ENCODE measurements around the gene FRMD3. TPM values are rescaled to one million over a fixed set of nuclear protein-coding genes. Genes with fewer than 3 reads are reported as not detected.

FRMD3 gene
- total RNA-seq, 1 experiment from 2014 or later: 3.9 TPM

GRCh38 chr9:83291196-83291595 lies 247.0 kb downstream of the FRMD3 start:
- H3K9ac ChIP-seq (ENCODE audit: low read length): no peak overlapping the region
- ATAC-seq (peak; percentile 56; the same call in 1 of the 2 replicates), DNase-seq (no peak)
- no peak overlapping the region for H2AFZ ChIP-seq (ENCODE audit: low read length)
- H3K27ac ChIP-seq (ENCODE audit: low read length): no peak overlapping the region
- H3K9me3 ChIP-seq (ENCODE audit: low read length): no peaks in the 10 kb centered on the region
- H3K4me2 ChIP-seq (ENCODE audit: low read length): no peak overlapping the region
- no peak for TF ChIP-seq EZH2phosphoT487 (IDR thresholded peaks at IDR 0.05; ENCODE audit: borderline replicate concordance, low read length)
- no peak for TF ChIP-seq CTCF (conservative IDR thresholded peaks at IDR 0.05; ENCODE audit: low read depth, low read length)
- TF ChIP-seq EZH2 (IDR thresholded peaks at IDR 0.05; ENCODE audit: low read length, unreplicated experiment): no peak
- H3K4me1 ChIP-seq (ENCODE audit: insufficient read depth, low read length): no peaks in the 10 kb centered on the region
- intact Hi-C loops (cut with micrococcal nuclease): no loop called here
- no peak overlapping the region for H3K4me3 ChIP-seq (ENCODE audit: low read length)
- H3K9me2 ChIP-seq (replicated peaks; ENCODE audit: low read length): no peaks in the 10 kb centered on the region
- no peaks in the 10 kb centered on the region for H3K36me3 ChIP-seq (ENCODE audit: low read depth, low read length)
- ChIA-PET POLR2A (ENCODE audit: unreplicated experiment) (no interaction called here), CTCF (no interaction called here)
- H3K27me3 ChIP-seq (ENCODE audit: low read length): no peaks in the 10 kb centered on the region
- no peaks in the 10 kb centered on the region for H4K20me1 ChIP-seq (ENCODE audit: low read length)
- no TSS peak for BruUV-seq (replicated peaks)
- H3F3A ChIP-seq (ENCODE audit: low read length, unreplicated experiment): no peaks in the 10 kb centered on the region
- H3K79me2 ChIP-seq (ENCODE audit: low read length): no peaks in the 10 kb centered on the region

- DNase-seq (no peak), ATAC-seq (no peak)
- no peaks in the 10 kb centered on the region for H3K9me3 ChIP-seq (ENCODE audit: low read length)
- no peaks in the 10 kb centered on the region for H3K79me2 ChIP-seq (ENCODE audit: low read length)
- H3K9ac ChIP-seq (ENCODE audit: low read length): no peak overlapping the region
- no peak overlapping the region for H2AFZ ChIP-seq (ENCODE audit: low read length)
- no peaks in the 10 kb centered on the region for H3K27me3 ChIP-seq (ENCODE audit: low read length)
- CTCF ChIA-PET: no interaction called here
- TF ChIP-seq EZH2 (IDR thresholded peaks at IDR 0.05; ENCODE audit: low read length, unreplicated experiment) (no peak), CTCF (conservative IDR thresholded peaks at IDR 0.05; ENCODE audit: low read depth, low read length) (no peak), EZH2phosphoT487 (IDR thresholded peaks at IDR 0.05; ENCODE audit: borderline replicate concordance, low read length) (no peak)
- H4K20me1 ChIP-seq (ENCODE audit: low read length): no peaks in the 10 kb centered on the region
- no peaks in the 10 kb centered on the region for H3K4me1 ChIP-seq (ENCODE audit: insufficient read depth, low read length)
- no peak overlapping the region for H3K4me3 ChIP-seq (ENCODE audit: low read length)
- no peak overlapping the region for H3K27ac ChIP-seq (ENCODE audit: low read length)
- H3K9me2 ChIP-seq (replicated peaks; ENCODE audit: low read length): no peaks in the 10 kb centered on the region
- intact Hi-C loops (cut with micrococcal nuclease): no loop called here
- POLR2A ChIA-PET (ENCODE audit: unreplicated experiment): no interaction called here
- H3K4me2 ChIP-seq (ENCODE audit: low read length): no peak overlapping the region
- no TSS peak for BruUV-seq (replicated peaks)
- no peaks in the 10 kb centered on the region for H3F3A ChIP-seq (ENCODE audit: low read length, unreplicated experiment)
- no peaks in the 10 kb centered on the region for H3K36me3 ChIP-seq (ENCODE audit: low read depth, low read length)
Measured at GRCh38 chr9:83290692-83291091, 247.5 kb downstream of the FRMD3 start.

GRCh38 chr9:83287021-83287420 lies 251.2 kb downstream of the FRMD3 start:
- Histone ChIP-seq H3K9ac (ENCODE audit: low read length) (no peak overlapping the region), H3K27ac (ENCODE audit: low read length) (no peak overlapping the region), H3K36me3 (ENCODE audit: low read depth, low read length) (no peaks in the 10 kb centered on the region), H3K27me3 (ENCODE audit: low read length) (no peaks in the 10 kb centered on the region), H3K9me3 (ENCODE audit: low read length) (no peaks in the 10 kb centered on the region), H2AFZ (ENCODE audit: low read length) (no peak overlapping the region), H3F3A (ENCODE audit: low read length, unreplicated experiment) (no peaks in the 10 kb centered on the region), H4K20me1 (ENCODE audit: low read length) (no peaks in the 10 kb centered on the region), H3K4me1 (ENCODE audit: insufficient read depth, low read length) (peaks cover under 1% of the 10 kb centered on the region; the same call in 1 of the 2 replicates), H3K79me2 (ENCODE audit: low read length) (no peaks in the 10 kb centered on the region), H3K4me3 (ENCODE audit: low read length) (no peak overlapping the region), H3K4me2 (ENCODE audit: low read length) (no peak overlapping the region), H3K9me2 (replicated peaks; ENCODE audit: low read length) (no peaks in the 10 kb centered on the region)
- ChIA-PET CTCF (no interaction called here), POLR2A (ENCODE audit: unreplicated experiment) (no interaction called here)
- intact Hi-C loops (cut with micrococcal nuclease): no loop called here
- DNase-seq (no peak), ATAC-seq (no peak)
- no TSS peak for BruUV-seq (replicated peaks)
- TF ChIP-seq EZH2phosphoT487 (IDR thresholded peaks at IDR 0.05; ENCODE audit: borderline replicate concordance, low read length) (no peak), EZH2 (IDR thresholded peaks at IDR 0.05; ENCODE audit: low read length, unreplicated experiment) (no peak), CTCF (conservative IDR thresholded peaks at IDR 0.05; ENCODE audit: low read depth, low read length) (no peak)
